Hepatic stellate cell (primary cell): Measurements from ENCODE around the gene RMDN2.
A peak's percentile ranks its signal among the peaks of the same experiment; 100 is the strongest.
"Not testable (repeated sequence)": the region's sequence is repeated elsewhere in the genome, so short reads cannot be mapped to it uniquely, and the experiment has no call there.

Source experiments
- DNase-seq: peaks from one replicate; pipeline ENCODE4 v3.0.0; 2011; ENCODE audit warnings: low spot score

RMDN2 gene

GRCh38 chr2:37932873-37933272 is 7.8 kb downstream of the RMDN2 start:
- DNase-seq = not testable (repeated sequence)

DNA sequence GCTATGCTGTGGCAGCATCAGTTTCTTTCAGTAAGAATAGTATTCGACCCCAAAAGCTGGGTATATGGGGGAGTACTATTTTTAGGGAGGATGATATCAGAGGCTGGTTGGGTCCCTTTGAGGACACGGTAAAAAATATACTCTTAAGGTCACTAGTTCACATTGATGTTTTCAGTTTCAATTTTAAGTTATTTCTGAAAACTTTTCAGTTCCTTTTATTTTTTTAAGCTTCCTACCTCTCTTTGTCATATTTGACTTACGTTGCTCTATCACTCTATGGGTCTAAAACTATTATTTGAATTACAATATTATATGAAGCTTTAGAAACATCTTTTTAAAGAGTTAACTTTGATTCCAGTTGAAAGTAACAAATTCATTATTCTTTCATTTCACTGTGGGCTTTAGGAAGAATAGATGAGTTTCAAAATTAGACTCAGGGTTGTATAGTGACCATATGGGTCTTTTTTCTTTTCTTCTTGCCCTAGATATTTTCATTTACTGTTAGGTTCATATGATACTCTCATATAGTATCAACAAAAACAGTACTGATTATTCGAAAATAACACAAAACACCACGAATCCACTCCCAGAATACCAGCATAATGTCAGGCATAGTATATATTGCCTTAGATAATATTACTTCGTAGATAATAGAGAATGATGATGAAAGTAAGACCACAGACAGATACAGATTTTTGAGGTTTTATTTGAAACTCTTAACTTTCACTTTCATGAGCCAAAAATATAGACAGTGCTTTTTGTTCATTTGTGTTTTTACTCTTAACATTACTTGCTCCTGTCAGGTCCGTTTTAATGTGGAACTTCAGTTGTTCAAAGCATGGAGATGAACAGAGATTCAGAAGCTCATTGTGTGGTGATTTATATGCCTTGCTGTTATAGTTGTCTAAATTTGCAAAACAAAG is 9.8 kb downstream of the RMDN2 start:
- no peak for DNase-seq

DNA sequence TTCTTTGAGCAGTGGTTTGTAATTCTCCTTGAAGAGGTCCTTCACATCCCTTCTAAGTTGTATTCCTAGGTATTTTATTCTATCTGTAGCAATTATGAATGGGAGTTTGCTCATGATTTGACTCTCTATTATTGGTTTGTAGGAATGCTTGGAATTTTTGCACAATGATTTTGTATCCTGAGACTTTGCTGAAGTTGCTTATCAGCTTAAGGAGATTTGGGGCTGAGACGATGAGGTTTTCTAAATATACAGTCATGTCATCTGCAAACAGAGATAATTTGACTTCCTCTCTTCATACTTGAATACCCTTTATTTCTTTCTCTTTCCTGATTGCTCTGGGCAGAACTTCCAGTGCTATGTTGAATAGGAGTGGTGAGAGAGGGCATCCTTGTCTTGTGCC is 12.5 kb downstream of the RMDN2 start:
- not testable (repeated sequence) for DNase-seq

DNA sequence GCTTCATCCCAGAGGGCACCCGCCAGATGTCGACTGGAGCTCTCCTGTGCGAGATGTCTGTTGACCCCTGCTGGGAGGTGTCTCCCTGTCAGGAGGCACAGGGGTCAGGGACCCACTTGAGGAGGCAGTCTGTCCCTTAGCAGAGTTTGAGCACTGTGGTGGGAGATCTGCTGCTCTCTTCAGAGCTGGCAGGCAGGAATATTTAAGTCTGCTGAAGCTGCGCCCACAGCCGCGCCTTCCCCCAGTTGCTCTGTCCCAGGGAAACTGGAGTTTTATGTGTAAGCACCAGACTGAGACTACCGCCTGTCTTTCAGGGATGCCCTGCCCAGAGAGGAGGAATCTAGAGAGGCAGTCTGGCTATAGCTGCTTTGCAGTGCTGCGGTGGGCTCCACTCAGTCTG is 16.2 kb downstream of the RMDN2 start:
- not testable (repeated sequence) for DNase-seq

GRCh38 chr2:37944268-37944667 is 19.2 kb downstream of the RMDN2 start:
- DNase-seq = no peak

- no peak for DNase-seq
Measured at GRCh38 chr2:37947306-37947705, 22.2 kb downstream of the RMDN2 start.

DNA sequence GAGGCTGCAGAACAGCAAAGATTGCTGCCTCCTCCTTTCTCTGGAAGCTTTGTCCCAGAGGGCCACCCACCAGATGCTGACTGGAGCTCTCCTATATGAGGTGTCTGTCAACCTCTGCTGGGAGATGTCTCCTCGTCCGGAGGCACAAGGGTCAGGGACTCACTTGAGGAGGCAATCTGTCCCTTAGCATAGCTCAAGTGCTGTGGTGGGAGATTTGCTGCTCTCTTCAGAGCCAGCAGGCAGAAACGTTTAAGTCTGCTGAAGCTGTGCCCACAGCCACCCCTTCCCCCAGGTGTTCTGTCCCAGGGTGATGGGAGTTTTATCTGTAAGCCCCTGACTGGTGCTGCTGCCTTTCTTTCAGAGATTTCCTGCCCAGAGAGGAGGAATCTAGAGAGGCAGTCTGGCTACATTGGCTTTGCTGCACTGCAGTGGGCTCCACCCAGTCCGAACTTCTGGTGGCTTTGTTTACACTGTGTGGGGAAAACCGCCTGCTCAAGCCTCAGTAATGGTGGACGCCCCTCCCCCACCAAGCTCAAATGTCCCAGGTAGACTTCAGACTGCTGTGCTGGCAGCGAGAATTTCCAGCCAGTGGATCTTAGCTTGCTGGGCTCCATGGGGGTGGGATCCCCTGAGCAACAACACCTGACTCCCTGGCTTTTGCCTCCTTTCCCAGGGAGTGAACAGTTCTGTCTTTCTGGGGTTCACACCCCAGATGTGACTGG is 37.1 kb downstream of the RMDN2 start:
- DNase-seq = not testable (repeated sequence)

- DNase-seq = not testable (repeated sequence)
Measured at GRCh38 chr2:37962740-37963121, 37.6 kb downstream of the RMDN2 start.

- not testable (repeated sequence) for DNase-seq
Measured at GRCh38 chr2:37963901-37964300, 38.8 kb downstream of the RMDN2 start.

DNA sequence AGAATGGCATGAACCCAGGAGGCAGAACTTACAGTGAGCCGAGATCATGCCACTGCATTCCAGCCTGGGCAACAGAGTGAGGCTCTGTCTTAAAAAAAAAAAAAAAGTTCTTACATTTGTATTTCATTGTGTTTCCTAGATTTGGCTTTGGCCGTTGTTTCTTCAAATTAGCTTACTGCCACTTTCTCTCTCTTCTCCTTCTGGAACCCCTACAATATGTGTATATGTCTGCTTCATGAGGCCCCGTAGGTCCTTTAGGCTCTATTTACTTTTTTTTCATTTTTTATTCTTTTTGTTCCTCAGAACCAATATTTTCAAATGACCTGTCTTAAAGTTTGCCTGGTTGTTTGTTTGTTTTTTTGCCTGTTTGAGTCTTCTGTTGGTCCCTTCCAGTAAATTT is 41.2 kb downstream of the RMDN2 start:
- DNase-seq = no peak

GRCh38 chr2:37969731-37970130 is 44.6 kb downstream of the RMDN2 start:
- no peak for DNase-seq

DNA sequence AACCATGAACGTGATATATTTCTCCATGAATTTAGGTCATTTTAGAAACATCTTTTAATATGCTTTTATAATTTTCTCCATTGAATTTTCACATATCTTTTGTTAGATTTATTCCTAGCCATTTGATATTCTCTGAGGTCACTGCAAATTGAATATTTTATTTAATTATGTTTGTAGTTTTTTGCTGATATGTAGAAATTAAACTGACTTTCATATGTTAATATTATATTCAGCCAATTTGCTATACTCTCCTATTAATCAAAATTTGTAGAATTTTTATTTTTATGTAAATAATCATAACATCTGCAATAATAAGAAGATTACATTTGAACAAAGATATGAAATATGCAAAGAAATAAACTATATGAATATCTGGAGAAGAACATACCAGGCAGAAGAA is 46.9 kb downstream of the RMDN2 start:
- no peak for DNase-seq

DNA sequence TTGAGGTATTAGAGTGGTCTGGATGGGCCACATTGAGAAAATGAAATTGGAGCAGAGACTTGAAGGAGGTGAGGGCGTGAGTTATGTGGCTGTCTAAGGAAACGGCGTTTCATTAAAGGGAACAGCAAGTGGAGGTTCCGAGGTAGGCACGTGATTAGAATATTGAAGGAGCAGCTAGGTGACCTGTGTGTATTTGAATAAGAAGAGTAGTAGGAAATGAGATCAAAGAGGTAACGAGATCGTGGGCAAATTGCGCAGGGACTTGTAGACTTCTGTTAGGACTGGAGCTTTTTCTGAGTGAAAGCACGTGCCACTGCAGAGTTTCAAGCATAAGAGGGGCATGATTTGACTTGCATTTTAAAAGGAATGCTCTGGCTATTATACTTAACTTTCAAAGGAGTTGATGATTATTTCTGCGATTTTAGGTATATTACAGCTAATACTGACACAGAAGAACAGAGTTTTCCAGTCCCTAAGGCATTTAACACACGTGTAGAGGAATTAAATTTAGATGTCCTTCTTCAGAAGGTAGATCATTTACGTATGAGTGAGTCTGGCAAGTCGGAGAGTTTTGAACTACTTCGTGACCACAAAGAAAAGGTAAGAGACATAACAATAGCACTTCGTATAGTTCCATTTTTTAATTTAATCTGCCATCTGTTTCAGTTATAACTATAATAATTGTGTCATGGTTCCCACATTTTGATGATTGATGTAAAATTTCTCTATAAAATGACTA is 48.7 kb downstream of the RMDN2 start:
- no peak for DNase-seq

DNA sequence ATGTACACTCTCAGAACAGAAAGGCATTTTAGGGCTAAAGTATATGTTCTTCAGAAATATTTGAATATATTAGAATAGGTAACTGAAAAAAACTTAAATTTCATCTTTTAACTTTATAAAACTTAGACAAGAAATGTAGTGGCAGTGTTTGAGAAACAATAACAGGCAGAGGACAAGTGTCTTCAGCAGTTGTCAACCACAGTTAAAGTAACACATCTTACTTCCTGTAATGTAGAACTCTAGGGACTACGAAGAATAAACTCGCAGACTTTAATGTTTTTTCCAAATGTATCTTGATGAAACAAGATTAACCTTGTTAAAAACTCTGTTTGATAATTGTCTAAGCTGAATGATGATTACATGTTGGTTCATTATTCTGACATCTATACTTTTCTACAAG is 50.7 kb downstream of the RMDN2 start:
- no peak for DNase-seq

- no peak for DNase-seq
Measured at GRCh38 chr2:37976411-37976810, 51.3 kb downstream of the RMDN2 start.

GRCh38 chr2:37982147-37982582 is 57.1 kb downstream of the RMDN2 start:
- DNase-seq = peak; percentile 18

GRCh38 chr2:37982847-37983246 is 57.8 kb downstream of the RMDN2 start:
- DNase-seq = no peak

DNA sequence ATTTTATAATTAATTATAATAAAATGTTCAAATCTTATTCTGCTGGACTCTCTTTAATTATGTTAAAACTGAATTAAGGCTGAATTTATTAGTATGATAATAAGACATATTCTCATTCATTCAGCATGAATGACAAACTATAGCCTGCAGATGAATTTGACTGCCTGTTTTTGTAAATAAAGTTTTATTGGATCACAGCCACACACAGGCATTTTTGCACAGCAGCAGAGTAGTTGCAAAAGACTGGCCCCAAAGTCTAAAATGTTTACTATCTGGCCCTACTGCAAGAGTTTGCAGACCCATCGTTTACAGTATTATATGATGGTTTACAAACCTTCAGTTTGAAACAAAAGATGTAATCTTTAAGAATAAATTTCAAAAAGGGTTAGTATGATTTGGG is 58.6 kb downstream of the RMDN2 start:
- no peak for DNase-seq

DNA sequence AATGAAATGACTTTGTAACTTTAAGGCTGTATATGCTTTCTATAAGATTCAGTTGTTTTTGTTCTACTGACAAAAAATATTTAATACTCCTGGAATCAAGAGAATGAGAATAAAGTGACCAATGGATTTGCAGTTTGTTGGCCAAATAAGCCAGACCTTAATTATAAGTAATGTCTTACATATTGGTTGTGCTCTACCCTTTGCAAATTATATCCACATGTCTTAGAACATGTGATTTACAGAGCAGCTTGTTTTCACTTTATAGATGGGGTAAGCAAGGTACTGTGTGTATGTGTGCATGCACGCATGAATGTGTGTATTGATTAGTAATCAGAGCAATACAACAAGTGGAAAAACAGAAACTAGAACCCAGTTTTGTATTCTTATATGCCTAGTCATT is 59.1 kb downstream of the RMDN2 start:
- DNase-seq = no peak

GRCh38 chr2:37984589-37984988 is 59.5 kb downstream of the RMDN2 start:
- DNase-seq = no peak

DNA sequence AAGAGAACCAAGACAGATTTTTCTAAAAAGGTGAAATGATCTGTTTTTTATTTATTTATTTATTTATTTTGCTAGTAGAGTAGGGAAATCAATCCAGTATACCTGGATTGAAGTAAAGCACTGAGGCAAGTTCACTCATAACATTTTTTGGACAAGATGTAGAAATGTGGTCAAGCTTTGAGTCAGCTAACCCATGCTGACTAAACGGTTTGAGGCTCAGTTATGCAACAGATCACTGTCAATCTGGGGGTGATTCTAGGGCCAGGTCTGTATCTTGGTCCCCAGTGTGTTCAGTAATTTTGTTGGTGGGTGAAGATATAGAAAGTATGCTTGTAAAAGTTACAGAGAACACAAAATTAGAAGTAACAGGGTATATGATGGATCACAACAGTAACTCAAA is 60.2 kb downstream of the RMDN2 start:
- no peak for DNase-seq

DNA sequence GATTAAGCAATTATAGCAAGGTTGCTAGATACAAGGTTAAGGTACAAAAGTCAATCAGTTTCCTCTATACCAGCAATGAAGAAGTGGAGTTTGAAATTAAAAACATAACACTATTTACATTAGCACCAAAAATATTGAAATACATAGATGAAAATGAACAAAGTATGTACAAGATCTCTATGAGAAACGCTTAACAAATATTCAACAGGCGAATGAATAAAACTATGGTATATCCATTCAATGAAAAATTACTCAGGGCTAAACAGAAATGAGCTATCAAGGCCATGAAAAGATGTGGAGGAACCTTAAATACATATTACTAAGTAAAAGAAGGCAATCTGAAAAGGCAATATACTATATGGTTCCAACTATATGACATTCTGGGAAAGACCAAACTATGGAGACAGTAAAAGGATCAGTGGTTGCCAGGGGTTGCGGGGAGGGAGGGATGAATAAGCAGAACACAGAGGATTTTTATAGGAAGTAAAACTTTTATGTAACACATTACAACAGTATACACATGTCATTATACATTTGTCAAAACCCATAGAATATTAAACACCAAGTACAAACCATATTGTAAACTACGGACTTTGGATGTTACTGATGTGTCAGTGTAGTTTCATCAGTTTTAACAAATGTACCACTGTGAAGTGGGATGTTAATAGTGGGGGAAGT is 62.1 kb downstream of the RMDN2 start:
- DNase-seq = no peak
